Nephron (organoid): ENCODE data around the gene KLHL20.
A peak's percentile ranks its signal among the peaks of the same experiment; 100 is the strongest.

ENCODE experiments used
- H3K27ac Mint-ChIP-seq, 3 experiments: 2 replicates each; pipeline ENCODE4 v1.8.0; 2020; ENCODE audit warnings: mixed read lengths in 3 of 3, mild to moderate bottlenecking in 2 of 3, moderate library complexity in 1 of 3
- H3K27me3 Mint-ChIP-seq: 2 replicates; pipeline ENCODE4 v1.8.0; 2021; ENCODE audit warnings: low read depth, mild to moderate bottlenecking, moderate library complexity, mixed read lengths
- H3K36me3 Mint-ChIP-seq: 2 replicates; pipeline ENCODE4 v1.8.0; 2020; ENCODE audit warnings: low read depth, mixed read lengths
- H3K4me1 Mint-ChIP-seq: 2 replicates; pipeline ENCODE4 v1.8.0; 2020; ENCODE audit warnings: mixed read lengths
- H3K4me3 Mint-ChIP-seq, 3 experiments: 2 replicates each; pipeline ENCODE4 v1.8.0; 2020; ENCODE audit warnings: mild to moderate bottlenecking in 3 of 3, mixed read lengths in 3 of 3, moderate library complexity in 2 of 3
- H3K9me3 Mint-ChIP-seq: 2 replicates; pipeline ENCODE4 v1.8.0; 2020; ENCODE audit warnings: mixed read lengths
- TF ChIP-seq, protein P1 (sequence below), 3 experiments: fragments of 200-600 bp; sonication (generic); IDR thresholded peaks; one replicate each; pipeline ENCODE4 v1.5.0; 2021; ENCODE audit warnings: antibody characterized with exemption in 3 of 3; ENCODE audit not compliant: unreplicated experiment in 3 of 3

The KLHL20 gene

DNA sequence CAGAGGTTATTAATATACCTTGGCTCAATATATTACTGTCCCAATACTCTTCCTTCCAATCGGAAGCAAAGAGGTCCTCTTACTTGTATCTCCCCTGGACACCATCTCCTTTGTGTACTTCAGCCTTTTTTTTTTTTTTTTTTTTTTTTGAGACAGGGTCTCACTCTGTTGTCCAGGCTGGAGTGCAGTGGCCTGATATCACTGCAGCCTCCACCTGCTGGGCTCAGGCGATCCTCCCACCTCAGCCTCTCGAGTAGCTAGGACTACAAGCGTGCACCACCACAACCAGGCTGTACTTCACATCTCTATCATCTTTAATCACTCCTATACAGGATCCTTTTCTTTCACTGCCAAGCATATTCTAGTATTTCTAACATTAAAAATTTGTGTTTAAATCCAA lies 106.9 kb downstream of the KLHL20 start:
- Mint-ChIP-seq H3K36me3 (peaks cover 27% of the 10 kb centered on the region), H3K4me3 (peak overlapping the region in 2 of 3 experiments; percentile 31 to 38), H3K4me1 (peaks cover 31% of the 10 kb centered on the region), H3K27ac (no peak overlapping the region), H3K9me3 (no peaks in the 10 kb centered on the region), H3K27me3 (no peaks in the 10 kb centered on the region)
- TF ChIP-seq, protein P1, sequence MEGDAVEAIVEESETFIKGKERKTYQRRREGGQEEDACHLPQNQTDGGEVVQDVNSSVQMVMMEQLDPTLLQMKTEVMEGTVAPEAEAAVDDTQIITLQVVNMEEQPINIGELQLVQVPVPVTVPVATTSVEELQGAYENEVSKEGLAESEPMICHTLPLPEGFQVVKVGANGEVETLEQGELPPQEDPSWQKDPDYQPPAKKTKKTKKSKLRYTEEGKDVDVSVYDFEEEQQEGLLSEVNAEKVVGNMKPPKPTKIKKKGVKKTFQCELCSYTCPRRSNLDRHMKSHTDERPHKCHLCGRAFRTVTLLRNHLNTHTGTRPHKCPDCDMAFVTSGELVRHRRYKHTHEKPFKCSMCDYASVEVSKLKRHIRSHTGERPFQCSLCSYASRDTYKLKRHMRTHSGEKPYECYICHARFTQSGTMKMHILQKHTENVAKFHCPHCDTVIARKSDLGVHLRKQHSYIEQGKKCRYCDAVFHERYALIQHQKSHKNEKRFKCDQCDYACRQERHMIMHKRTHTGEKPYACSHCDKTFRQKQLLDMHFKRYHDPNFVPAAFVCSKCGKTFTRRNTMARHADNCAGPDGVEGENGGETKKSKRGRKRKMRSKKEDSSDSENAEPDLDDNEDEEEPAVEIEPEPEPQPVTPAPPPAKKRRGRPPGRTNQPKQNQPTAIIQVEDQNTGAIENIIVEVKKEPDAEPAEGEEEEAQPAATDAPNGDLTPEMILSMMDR (IDR thresholded peaks at IDR 0.05; ENCODE audit: unreplicated experiment in 3 of 3) = no peak

DNA sequence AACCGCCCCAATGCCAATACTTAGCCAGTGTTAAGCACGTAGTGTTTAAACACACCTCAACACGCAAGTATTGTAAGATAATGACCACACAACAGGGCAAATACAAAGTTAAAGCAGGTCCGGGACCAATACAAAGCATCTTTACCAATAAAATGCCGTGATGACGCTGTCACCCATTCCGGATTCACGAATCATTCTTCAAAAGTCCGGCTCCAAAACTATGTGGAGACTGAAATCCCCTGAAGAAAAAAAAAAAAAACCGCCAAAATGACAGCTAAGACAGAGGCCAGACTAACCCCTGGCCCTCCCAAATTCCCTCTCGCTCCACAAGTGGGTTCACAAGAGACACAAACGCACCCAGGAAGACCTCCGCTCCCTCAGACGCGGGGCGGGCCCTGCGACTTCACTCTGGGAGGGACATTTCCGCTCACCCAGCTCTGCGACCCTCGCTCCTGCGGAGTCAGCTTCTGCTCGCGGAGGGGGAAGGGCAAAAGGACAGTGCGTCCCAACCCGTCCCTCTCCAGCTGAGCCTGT lies 109.1 kb downstream of the KLHL20 start:
- TF ChIP-seq, protein P1 (IDR thresholded peaks at IDR 0.05; ENCODE audit: unreplicated experiment in 3 of 3) = no peak
- Mint-ChIP-seq H3K9me3 (no peaks in the 10 kb centered on the region), H3K27me3 (no peaks in the 10 kb centered on the region), H3K27ac (peak overlapping the region; percentile 97 to 99 (median 99)), H3K4me1 (peaks cover 36% of the 10 kb centered on the region), H3K4me3 (peak overlapping the region; percentile 92 to 99 (median 94)), H3K36me3 (peaks cover 13% of the 10 kb centered on the region)

DNA sequence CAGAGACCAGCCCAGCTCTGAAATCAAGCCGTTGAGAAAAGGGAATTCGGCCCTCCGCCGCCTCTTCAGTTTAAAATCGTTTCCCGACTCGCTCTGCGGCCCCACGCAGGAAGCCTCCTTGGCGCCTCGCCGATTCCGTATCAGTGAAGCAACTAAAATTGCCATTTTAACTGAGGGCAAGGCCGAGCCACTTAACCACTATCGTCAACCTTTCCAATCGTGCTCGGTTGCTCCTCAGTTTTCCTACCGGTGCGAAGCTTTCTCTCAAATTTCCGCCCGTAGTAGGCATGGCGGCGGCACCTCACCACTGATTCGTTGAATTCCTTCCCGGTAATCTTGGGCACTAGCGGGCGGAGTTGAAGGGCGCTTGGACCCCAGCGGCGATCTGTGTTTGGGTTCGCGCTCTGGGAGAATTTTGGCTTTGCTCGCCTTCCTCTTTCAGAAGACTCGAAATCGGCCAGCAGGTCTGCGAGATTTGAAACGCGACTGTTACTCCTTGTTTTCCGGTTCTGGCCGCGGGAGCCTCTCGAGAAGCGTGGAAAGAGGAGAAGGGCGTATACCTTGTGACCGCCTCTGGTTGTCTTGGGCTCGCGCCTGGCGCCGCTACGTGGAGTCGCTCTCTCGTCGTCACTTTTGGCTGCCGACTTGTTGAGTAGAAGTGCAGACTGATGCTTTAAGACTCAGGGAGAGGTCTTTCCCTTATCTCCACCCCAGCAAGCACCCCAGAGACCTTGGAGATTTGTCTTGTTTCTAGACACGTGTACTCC lies 109.7 kb downstream of the KLHL20 start, which contains the start of the genes CENPL and DARS2:
Gene CENPL, minus strand, starts transcription at position 569 of the 767 bp plus-strand sequence. CDS start 13,584 bp downstream, outside the sequence.
Gene DARS2, plus strand, starts transcription at position 359 of the 767 bp plus-strand sequence. CDS start 557 bp downstream, outside the sequence.
- Mint-ChIP-seq H3K4me3 (peak within 1 kb of the TSS; percentile 92 to 99 (median 94)), H3K27me3 (no peaks in the 10 kb centered on the region), H3K27ac (peak within 1 kb of the TSS; percentile 97 to 99 (median 99)), H3K4me1 (peaks cover 36% of the 10 kb centered on the region), H3K9me3 (no peaks in the 10 kb centered on the region), H3K36me3 (peaks cover 16% of the 10 kb centered on the region)
- TF ChIP-seq, protein P1 (IDR thresholded peaks at IDR 0.05; ENCODE audit: unreplicated experiment in 3 of 3) = no peak

DNA sequence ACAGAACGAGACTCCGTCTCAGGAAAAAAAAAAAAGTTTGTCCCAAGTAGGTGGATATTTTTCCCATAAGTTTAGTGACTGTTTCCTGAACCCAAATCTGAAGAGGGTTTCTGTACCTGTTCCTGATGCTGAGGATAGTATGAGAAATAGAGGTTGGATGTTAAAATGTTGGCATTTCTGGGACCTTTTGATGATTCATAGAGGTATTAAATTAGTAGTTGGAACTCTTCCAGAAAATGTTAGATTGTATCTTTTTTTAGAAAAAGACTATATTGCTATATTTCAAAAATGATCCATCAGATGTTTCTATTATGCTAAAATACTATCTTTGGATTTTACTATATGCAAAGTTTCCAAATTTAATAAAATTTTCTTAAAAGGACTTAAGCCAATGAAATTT lies 112.8 kb downstream of the KLHL20 start:
- Mint-ChIP-seq H3K27me3 (no peaks in the 10 kb centered on the region), H3K36me3 (peaks cover 13% of the 10 kb centered on the region), H3K4me3 (peak overlapping the region in 2 of 3 experiments; percentile 17 to 23), H3K4me1 (peaks cover 28% of the 10 kb centered on the region), H3K9me3 (no peaks in the 10 kb centered on the region), H3K27ac (no peak overlapping the region)
- TF ChIP-seq, protein P1 (IDR thresholded peaks at IDR 0.05; ENCODE audit: unreplicated experiment in 3 of 3) = no peak

DNA sequence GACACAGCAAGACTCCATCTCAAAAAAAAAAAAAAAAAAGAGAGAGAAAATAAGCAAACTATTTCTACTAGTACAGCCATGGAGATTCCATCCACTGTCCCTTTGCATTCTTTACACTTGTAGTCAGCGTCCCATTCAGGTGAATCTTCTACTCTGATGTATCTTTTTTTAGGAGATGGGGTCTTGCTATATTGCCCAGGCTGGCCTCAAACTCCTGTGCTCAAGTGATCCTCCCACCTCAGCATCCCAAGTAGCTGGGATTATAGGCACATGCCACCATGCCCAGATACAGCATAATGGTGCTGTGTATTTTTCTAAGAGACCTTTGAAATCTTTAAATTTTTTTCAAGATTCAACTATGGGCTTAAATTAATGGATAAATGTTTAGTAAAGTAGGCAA lies 118.0 kb downstream of the KLHL20 start:
- no peaks in the 10 kb centered on the region for H3K9me3 Mint-ChIP-seq
- no peak overlapping the region for H3K4me3 Mint-ChIP-seq
- no peak overlapping the region for H3K27ac Mint-ChIP-seq
- TF ChIP-seq, protein P1 (IDR thresholded peaks at IDR 0.05; ENCODE audit: unreplicated experiment in 3 of 3) = no peak
- H3K27me3 Mint-ChIP-seq = no peaks in the 10 kb centered on the region
- peaks cover 5% of the 10 kb centered on the region for H3K4me1 Mint-ChIP-seq
- peaks cover 29% of the 10 kb centered on the region for H3K36me3 Mint-ChIP-seq
